ENCODE measurements around the gene PCDHGB3. TPM values are rescaled to one million over a fixed set of nuclear protein-coding genes. Genes with fewer than 3 reads are reported as not detected.
A peak's percentile ranks its signal among the peaks of the same experiment; 100 is the strongest.

Gene PCDHGB3
- total and polyA plus RNA-seq, 12 donors, result 0.03 to 7.1 (median 2.4) TPM

DNA sequence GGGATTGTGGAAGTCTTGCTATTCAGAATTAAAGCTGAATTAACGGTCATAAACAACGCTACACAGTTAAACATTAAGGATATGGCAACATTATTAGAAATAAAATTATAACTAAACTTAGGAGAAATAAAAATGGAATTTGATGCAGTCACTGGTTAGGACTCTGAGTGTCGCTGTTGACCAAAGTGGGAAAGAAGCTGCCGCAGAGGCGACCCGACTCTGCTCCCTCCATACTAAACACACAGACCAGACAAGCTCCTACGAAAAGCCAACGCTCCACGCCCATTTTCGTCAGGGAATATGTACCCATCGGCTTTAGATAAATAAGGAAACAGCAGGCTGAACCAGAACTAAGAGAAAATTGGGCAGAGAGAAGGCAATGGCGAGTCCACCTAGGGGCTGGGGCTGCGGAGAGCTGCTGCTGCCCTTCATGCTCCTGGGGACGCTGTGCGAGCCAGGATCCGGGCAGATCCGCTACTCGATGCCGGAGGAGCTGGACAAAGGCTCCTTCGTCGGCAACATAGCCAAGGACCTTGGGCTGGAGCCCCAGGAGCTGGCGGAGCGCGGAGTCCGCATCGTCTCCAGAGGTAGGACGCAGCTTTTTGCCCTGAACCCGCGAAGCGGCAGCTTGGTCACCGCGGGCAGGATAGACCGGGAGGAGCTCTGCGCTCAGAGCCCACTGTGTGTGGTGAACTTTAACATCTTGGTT, 5.9 kb upstream of the PCDHGB3 start, which contains the start of gene PCDHGA5:
Gene PCDHGA5 (plus strand): TSS at position 211 of the 709 bp plus-strand sequence. CDS start 169 bp downstream, at position 380.
- no peak for DNase-seq
- H3K36me3 ChIP-seq (replicated peaks in 1 of 2), result no peaks in the 10 kb centered on the region
- no peaks in the 10 kb centered on the region for H3K4me1 ChIP-seq (replicated peaks in 1 of 2)
- H3K9me3 ChIP-seq (replicated peaks in 1 of 3), result peaks cover 3 to 52% (median 15%) of the 10 kb centered on the region in 3 donors
- TF ChIP-seq POLR2A (IDR thresholded peaks at IDR 0.05), result no peak
- TF ChIP-seq, protein P1, sequence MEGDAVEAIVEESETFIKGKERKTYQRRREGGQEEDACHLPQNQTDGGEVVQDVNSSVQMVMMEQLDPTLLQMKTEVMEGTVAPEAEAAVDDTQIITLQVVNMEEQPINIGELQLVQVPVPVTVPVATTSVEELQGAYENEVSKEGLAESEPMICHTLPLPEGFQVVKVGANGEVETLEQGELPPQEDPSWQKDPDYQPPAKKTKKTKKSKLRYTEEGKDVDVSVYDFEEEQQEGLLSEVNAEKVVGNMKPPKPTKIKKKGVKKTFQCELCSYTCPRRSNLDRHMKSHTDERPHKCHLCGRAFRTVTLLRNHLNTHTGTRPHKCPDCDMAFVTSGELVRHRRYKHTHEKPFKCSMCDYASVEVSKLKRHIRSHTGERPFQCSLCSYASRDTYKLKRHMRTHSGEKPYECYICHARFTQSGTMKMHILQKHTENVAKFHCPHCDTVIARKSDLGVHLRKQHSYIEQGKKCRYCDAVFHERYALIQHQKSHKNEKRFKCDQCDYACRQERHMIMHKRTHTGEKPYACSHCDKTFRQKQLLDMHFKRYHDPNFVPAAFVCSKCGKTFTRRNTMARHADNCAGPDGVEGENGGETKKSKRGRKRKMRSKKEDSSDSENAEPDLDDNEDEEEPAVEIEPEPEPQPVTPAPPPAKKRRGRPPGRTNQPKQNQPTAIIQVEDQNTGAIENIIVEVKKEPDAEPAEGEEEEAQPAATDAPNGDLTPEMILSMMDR (IDR thresholded peaks at IDR 0.05), result peak in 1 of 6 experiments; percentile 11
- intact Hi-C loops (cut with DNase I), result no loop called here
- H3K4me3 ChIP-seq, result peak within 1 kb of the TSS in 1 of 4 donors; percentile 15
- H3K27ac ChIP-seq, result no peak within 1 kb of the TSS
- WGBS, 4 donors, result 11 to 24% (median 18%) methylated on average over 29 to 34 of the region's 34 CpGs
- no peaks in the 10 kb centered on the region for H3K27me3 ChIP-seq

DNA sequence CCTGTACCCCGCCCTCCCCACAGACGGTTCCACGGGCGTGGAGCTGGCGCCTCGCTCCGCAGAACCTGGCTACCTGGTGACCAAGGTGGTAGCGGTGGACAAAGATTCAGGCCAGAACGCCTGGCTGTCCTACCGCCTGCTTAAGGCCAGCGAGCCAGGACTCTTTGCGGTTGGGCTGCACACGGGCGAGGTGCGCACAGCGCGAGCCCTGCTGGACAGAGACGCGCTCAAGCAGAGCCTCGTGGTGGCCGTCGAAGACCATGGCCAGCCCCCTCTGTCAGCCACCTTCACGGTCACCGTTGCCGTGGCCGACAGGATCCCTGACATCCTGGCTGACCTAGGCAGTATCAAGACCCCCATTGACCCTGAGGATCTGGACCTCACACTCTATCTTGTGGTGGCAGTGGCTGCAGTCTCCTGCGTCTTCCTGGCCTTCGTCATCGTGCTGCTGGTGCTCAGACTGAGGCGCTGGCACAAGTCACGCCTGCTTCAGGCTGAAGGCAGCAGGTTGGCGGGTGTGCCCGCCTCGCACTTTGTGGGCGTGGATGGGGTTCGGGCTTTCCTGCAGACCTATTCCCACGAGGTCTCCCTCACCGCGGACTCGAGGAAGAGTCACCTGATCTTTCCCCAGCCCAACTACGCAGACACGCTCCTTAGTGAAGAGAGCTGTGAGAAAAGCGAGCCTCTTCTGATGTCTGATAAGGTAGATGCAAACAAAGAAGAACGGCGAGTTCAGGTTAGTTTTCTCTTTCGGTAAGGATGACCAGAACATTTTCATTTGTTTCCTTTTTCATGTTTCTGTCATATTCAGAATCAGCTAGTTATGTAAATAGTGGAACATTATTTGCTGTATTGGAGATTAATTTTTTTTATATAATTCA, 3.8 kb upstream of the PCDHGB3 start:
- no peak for DNase-seq
- TF ChIP-seq, protein P1 (IDR thresholded peaks at IDR 0.05), result no peak
- no peak for TF ChIP-seq POLR2A (IDR thresholded peaks at IDR 0.05)
- Histone ChIP-seq H3K27me3 (no peaks in the 10 kb centered on the region), H3K4me1 (replicated peaks in 1 of 2) (no peaks in the 10 kb centered on the region), H3K27ac (no peak overlapping the region), H3K36me3 (replicated peaks in 1 of 2) (no peaks in the 10 kb centered on the region), H3K9me3 (replicated peaks in 1 of 3) (peaks cover 4 to 50% (median 15%) of the 10 kb centered on the region in 3 donors), H3K4me3 (no peak overlapping the region)
- WGBS, 4 donors, result 25 to 34% (median 29%) methylated on average over 15 to 46 of the region's 46 CpGs
- intact Hi-C loops (cut with DNase I), result no loop called here

DNA sequence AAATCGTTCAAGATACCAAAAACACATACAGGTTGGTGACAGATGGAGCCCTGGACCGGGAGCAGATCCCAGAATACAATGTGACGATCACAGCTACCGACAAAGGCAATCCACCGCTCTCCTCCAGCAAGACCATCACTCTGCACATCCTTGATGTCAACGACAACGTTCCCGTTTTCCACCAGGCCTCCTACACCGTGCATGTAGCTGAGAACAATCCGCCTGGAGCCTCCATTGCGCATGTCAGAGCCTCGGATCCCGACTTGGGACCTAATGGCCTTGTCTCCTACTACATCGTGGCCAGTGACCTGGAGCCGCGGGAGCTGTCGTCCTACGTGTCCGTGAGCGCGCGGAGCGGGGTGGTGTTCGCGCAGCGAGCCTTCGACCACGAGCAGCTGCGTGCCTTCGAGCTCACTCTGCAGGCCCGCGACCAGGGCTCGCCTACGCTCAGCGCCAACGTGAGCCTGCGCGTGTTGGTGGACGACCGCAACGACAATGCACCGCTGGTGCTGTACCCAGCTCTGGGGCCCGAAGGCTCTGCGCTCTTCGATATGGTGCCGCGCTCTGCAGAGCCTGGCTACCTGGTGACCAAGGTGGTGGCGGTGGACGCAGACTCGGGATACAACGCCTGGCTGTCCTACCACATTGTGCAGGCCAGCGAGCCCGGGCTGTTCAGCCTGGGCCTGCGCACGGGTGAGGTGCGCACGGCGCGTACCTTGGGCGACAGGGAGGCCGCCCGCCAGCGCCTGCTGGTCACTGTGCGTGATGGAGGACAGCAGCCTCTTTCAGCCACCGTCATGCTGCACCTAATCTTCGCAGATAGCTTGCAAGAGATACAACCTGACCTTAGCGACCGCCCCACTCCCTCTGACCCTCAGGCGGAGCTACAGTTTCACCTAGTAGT, 1.8 kb downstream of the PCDHGB3 start:
- Histone ChIP-seq H3K36me3 (replicated peaks in 1 of 2) (no peaks in the 10 kb centered on the region), H3K9me3 (replicated peaks in 1 of 3) (peaks cover 2 to 37% (median 4%) of the 10 kb centered on the region in 3 donors), H3K4me3 (no peak overlapping the region), H3K27ac (no peak overlapping the region), H3K4me1 (replicated peaks in 1 of 2) (no peaks in the 10 kb centered on the region), H3K27me3 (no peaks in the 10 kb centered on the region)
- DNase-seq, result no peak
- 26 to 32% (median 27%) methylated on average over 8 to 69 of the region's 69 CpGs for WGBS, 4 donors
- TF ChIP-seq POLR2A (IDR thresholded peaks at IDR 0.05), result no peak
- TF ChIP-seq, protein P1 (IDR thresholded peaks at IDR 0.05), result no peak
- intact Hi-C loops (cut with DNase I), result no loop called here
